ENCODE measurements around the gene FAR2. TPM values are rescaled to one million over a fixed set of nuclear protein-coding genes. Genes with fewer than 3 reads are reported as not detected.

The FAR2 gene
- total RNA-seq, 4 donors from 2014 or later: 7.4 to 45.4 (median 17.9) TPM

DNA sequence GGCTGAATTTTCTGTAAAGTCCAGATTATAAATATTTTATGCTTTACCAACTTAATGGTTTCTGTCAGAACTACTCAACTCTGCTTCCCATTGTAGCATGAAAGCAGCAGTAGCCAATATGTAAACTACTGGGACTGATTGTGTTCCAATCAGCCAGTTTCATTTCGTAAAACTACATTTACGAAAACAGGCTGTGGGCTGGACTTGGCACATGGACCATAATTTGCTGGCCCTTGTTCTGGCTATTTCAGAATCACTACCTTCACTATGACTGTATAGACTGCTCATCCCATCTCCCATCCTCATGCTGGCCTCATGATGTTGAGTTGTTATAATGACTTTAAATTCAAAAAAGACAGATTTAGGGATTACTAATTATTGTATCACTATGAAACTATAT is 38.7 kb downstream of the FAR2 start:
- H3K4me3 ChIP-seq (ENCODE audit: low read depth, poor library complexity, severe bottlenecking): no peak overlapping the region
- no peak for TF ChIP-seq POLR2A (IDR thresholded peaks at IDR 0.05)
- TF ChIP-seq, protein P1, sequence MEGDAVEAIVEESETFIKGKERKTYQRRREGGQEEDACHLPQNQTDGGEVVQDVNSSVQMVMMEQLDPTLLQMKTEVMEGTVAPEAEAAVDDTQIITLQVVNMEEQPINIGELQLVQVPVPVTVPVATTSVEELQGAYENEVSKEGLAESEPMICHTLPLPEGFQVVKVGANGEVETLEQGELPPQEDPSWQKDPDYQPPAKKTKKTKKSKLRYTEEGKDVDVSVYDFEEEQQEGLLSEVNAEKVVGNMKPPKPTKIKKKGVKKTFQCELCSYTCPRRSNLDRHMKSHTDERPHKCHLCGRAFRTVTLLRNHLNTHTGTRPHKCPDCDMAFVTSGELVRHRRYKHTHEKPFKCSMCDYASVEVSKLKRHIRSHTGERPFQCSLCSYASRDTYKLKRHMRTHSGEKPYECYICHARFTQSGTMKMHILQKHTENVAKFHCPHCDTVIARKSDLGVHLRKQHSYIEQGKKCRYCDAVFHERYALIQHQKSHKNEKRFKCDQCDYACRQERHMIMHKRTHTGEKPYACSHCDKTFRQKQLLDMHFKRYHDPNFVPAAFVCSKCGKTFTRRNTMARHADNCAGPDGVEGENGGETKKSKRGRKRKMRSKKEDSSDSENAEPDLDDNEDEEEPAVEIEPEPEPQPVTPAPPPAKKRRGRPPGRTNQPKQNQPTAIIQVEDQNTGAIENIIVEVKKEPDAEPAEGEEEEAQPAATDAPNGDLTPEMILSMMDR (IDR thresholded peaks at IDR 0.05): no peak
- no peak for DNase-seq (ENCODE audit: low spot score in 2 of 2)
- WGBS, 2 donors: 63 to 71% methylated on average over 2 of the region's 2 CpGs
- intact Hi-C loops (cut with DNase I; ENCODE audit: low total_unique reads): no loop called here

DNA sequence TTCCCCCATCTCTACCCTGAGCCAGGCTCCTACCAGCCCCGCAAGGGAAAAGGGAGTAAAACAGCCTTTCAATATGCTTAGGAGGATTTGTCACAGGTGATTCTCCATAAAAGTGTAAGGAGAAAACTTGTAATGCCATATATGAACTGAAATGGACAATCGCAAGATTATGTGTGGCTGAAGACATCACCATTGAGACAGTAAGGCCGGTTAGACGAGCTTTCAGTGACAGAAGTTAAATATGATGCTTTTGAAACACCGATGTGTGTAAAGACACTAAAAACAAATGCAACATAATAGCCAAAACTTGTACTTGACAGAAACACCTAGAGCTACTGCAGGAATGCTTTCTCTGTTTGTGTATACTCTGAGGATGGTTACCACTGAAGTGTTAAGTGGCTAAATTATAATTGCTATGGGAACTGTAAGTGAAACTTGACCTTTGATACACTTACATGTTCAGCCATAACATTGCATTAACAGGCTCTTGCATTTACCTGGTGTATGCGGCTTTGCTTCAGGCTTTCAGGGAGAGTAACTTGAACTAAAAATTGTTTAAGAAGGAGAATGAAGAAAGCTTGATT is 42.3 kb downstream of the FAR2 start:
- intact Hi-C loops (cut with DNase I; ENCODE audit: low total_unique reads): no loop called here
- 82 to 87% methylated on average over 6 of the region's 6 CpGs for WGBS, 2 donors
- TF ChIP-seq POLR2A (IDR thresholded peaks at IDR 0.05): no peak
- TF ChIP-seq, protein P1 (IDR thresholded peaks at IDR 0.05): no peak
- no peak overlapping the region for H3K4me3 ChIP-seq (ENCODE audit: low read depth, poor library complexity, severe bottlenecking)
- no peak for DNase-seq (ENCODE audit: low spot score in 2 of 2)

DNA sequence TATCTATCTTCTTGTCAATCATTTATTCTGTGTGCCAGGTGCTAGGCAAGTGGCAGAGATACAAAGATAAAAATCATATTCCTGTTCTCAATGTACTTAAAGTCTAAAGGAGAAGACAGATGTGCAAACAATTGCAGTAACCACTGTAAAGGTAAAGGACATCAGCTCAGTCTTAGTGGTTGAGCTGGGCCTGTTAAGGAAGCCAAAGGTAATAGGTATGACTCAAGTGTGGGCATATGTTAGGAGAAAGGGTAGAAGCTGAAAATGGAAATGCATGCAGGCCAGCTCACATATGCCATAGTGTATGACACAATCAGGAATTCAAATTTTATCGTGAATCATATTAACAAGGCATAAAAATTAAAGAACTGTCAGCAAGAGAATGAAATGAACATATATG is 49.8 kb downstream of the FAR2 start:
- TF ChIP-seq, protein P1 (IDR thresholded peaks at IDR 0.05): no peak
- no peak for TF ChIP-seq POLR2A (IDR thresholded peaks at IDR 0.05)
- no peak overlapping the region for H3K4me3 ChIP-seq (ENCODE audit: low read depth, poor library complexity, severe bottlenecking)
- intact Hi-C loops (cut with DNase I; ENCODE audit: low total_unique reads): no loop called here
- DNase-seq (ENCODE audit: low spot score in 2 of 2): no peak
- 91 to 96% methylated on average over 1 of the region's 1 CpG for WGBS, 2 donors

DNA sequence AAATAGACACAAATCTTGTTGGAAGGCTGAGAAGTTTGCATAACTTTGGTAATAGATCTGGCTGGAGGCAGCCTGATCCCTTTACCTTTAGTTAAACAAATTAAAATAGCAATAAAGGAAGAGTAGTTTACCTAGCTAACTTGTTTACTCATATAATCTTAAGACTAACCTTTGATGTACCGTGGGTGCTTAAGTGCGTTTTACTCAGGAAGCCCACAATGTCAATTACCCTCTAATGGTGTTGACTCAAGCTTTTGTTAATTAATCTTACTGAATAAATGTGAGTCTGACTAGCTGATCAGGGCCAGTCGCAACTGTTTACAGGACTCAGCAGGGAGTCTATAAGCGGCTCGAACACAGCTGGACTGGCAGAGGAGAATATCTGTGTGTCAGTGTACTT is 51.5 kb downstream of the FAR2 start:
- TF ChIP-seq POLR2A (IDR thresholded peaks at IDR 0.05): no peak
- TF ChIP-seq, protein P1 (IDR thresholded peaks at IDR 0.05): no peak
- no peak for DNase-seq (ENCODE audit: low spot score in 2 of 2)
- intact Hi-C loops (cut with DNase I; ENCODE audit: low total_unique reads): no loop called here
- no peak overlapping the region for H3K4me3 ChIP-seq (ENCODE audit: low read depth, poor library complexity, severe bottlenecking)
- WGBS, 2 donors: 63 to 64% methylated on average over 5 of the region's 5 CpGs

DNA sequence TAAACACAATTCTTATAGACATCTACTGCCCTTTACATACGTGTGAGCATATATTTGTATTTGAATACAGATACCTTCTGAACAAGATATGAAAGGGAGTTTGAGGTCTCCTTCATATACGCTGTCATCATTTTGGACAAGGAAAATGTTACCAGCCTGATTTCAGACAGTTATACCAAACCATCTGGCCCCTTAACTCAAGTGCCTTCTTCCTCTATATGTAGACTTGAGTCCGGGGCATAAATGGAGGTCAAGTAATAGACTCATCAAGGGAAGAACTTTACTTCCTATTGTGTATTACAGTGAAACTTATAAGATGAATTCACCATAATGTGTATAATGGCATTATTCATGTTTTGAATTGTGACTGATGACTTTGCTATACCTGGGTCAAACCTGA is 52.2 kb downstream of the FAR2 start:
- no peak overlapping the region for H3K4me3 ChIP-seq (ENCODE audit: low read depth, poor library complexity, severe bottlenecking)
- no peak for DNase-seq (ENCODE audit: low spot score in 2 of 2)
- intact Hi-C loops (cut with DNase I; ENCODE audit: low total_unique reads): no loop called here
- WGBS, 2 donors: 77 to 78% methylated on average over 3 of the region's 3 CpGs
- TF ChIP-seq, protein P1 (IDR thresholded peaks at IDR 0.05): no peak
- TF ChIP-seq POLR2A (IDR thresholded peaks at IDR 0.05): no peak

DNA sequence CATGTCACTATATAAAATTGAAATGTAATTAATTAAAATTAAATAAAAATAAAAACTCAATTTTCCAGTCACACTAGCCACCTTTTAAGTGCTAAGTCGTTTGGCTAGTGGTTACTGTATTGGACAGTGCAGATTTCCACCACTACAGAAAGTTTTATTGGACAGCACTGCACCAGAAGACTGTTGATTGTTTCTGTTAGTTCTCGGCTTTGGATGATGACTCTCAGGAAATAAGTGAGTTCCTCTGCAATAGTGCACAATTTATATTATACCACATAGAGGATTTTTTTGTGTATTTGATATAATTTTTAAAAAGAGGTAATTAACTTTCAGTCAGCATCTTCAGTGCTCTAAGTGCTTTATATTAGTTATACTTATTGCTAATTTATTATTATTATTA is 52.7 kb downstream of the FAR2 start:
- intact Hi-C loops (cut with DNase I; ENCODE audit: low total_unique reads): no loop called here
- 76 to 80% methylated on average over 2 of the region's 2 CpGs for WGBS, 2 donors
- no peak overlapping the region for H3K4me3 ChIP-seq (ENCODE audit: low read depth, poor library complexity, severe bottlenecking)
- TF ChIP-seq, protein P1 (IDR thresholded peaks at IDR 0.05): no peak
- TF ChIP-seq POLR2A (IDR thresholded peaks at IDR 0.05): no peak
- DNase-seq (ENCODE audit: low spot score in 2 of 2): no peak
